ENCODE measurements around the gene ABCG8. TPM values are rescaled to one million over a fixed set of nuclear protein-coding genes. Genes with fewer than 3 reads are reported as not detected.

The ABCG8 gene
- total and polyA plus RNA-seq, 11 donors = 0.07 TPM; not detected in 10

DNA sequence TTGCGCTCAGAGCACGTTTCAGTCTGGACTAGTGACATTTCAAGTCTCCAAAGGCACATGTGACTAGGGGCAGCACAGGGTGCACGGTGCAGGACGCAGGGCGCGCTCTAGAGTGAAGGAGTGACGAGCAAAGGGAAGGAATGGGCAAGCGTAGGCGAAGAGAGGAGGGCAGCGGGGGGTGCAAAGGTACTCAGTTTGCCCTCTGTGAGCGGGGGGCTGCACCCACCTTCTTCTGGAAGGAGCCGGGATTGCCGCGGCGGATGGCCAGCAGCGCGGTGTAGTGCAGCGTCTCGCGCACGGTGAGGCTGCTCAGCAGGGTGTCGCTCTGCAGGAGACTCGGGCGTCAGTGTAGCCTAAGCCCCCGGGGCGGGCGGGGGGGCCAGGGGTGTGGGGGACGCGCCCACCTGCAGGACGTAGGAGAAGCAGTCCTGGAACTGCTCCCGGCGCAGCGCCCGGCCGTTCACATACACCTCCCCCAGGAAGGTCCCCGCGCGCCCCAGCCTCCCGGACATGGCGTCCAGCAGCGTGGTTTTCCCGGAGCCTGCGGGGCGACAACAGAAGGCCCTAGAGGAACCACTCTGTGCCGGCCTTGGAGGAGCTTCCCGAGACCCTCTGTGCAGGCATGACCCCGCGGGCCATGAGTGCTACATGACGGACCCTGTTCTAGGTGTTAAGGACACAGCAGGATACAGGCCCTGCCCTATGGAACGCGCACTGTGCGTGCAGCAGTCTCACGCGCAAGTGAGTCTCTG lies 7.1 kb upstream of the ABCG8 start:
- TF ChIP-seq POLR2A (IDR thresholded peaks at IDR 0.05) = no peak
- TF ChIP-seq, protein P1, sequence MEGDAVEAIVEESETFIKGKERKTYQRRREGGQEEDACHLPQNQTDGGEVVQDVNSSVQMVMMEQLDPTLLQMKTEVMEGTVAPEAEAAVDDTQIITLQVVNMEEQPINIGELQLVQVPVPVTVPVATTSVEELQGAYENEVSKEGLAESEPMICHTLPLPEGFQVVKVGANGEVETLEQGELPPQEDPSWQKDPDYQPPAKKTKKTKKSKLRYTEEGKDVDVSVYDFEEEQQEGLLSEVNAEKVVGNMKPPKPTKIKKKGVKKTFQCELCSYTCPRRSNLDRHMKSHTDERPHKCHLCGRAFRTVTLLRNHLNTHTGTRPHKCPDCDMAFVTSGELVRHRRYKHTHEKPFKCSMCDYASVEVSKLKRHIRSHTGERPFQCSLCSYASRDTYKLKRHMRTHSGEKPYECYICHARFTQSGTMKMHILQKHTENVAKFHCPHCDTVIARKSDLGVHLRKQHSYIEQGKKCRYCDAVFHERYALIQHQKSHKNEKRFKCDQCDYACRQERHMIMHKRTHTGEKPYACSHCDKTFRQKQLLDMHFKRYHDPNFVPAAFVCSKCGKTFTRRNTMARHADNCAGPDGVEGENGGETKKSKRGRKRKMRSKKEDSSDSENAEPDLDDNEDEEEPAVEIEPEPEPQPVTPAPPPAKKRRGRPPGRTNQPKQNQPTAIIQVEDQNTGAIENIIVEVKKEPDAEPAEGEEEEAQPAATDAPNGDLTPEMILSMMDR (IDR thresholded peaks at IDR 0.05) = no peak
- H3K27me3 ChIP-seq = peaks cover 0 to 32% (median 12%) of the 10 kb centered on the region in 9 donors
- H3K4me3 ChIP-seq = peak overlapping the region in 10 of 12 donors; percentile 7 to 38 (median 29)
- peaks cover 0 to 8% (median 0%) of the 10 kb centered on the region in 12 donors for H3K4me1 ChIP-seq
- H3K36me3 ChIP-seq = no peaks in the 10 kb centered on the region
- 7 to 13% (median 9%) methylated on average over 31 to 54 of the region's 54 CpGs for WGBS, 4 donors
- intact Hi-C loops (cut with DNase I) = no loop called here
- peak in 2 of 4 donors; percentile 32 to 66 for ATAC-seq
- no peak for DNase-seq
- no peaks in the 10 kb centered on the region for H3K9me3 ChIP-seq
- H3K27ac ChIP-seq = no peak overlapping the region

DNA sequence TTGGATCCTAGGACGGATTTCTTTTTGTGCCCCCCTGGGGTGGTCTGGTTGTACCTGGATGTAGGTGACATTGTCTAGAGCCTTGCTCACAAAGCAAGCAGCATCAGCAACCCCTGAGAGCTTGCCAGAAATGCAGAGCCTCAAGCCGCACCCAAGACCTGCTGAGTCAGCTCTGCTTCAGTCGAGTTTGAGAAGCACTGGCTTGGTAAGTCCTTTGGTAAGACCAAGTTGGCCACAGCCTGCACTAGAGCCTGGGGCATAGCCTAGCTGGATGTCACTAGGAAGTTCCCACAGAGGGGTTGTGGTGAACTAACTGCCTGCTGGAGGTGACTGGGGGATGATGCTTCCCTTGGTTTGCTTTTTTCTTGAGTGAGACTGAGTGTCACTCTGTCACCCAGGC lies 6.3 kb upstream of the ABCG8 start:
- 57 to 84% (median 72%) methylated on average over 1 to 3 of the region's 3 CpGs for WGBS, 4 donors
- Histone ChIP-seq H3K4me1 (peaks cover 0 to 8% (median 0%) of the 10 kb centered on the region in 12 donors), H3K9me3 (no peaks in the 10 kb centered on the region), H3K27me3 (peaks cover 0 to 32% (median 12%) of the 10 kb centered on the region in 9 donors), H3K36me3 (no peaks in the 10 kb centered on the region), H3K27ac (no peak overlapping the region), H3K4me3 (no peak overlapping the region)
- TF ChIP-seq, protein P1 (IDR thresholded peaks at IDR 0.05) = no peak
- no peak for TF ChIP-seq POLR2A (IDR thresholded peaks at IDR 0.05)
- ATAC-seq = no peak
- no peak for DNase-seq
- intact Hi-C loops (cut with DNase I) = no loop called here

DNA sequence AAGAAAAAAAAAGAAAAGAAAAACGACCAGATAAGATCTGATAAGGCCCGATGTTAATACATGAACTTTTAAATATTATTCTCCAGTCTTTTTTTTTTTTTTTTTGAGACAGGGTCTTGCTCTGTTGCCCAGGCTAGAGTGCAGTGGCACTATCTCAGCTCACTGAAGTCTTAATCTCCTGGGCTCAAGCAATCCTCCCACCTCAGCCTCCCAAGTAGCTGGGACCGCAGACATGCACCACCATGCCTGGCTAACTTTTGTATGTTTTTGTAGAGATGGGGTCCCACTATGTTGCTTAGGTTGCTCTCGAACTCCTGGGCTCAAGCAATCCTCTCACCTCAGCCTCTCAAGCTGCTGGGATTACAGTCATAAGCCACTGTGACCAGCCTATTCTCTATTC lies 1.7 kb upstream of the ABCG8 start:
- Histone ChIP-seq H3K4me3 (no peak overlapping the region), H3K27me3 (peaks cover 0 to 16% (median 2%) of the 10 kb centered on the region in 9 donors), H3K9me3 (no peaks in the 10 kb centered on the region), H3K36me3 (no peaks in the 10 kb centered on the region), H3K27ac (no peak overlapping the region), H3K4me1 (peaks cover 0 to under 1% (median 0%) of the 10 kb centered on the region in 12 donors)
- TF ChIP-seq POLR2A (IDR thresholded peaks at IDR 0.05) = no peak
- TF ChIP-seq, protein P1 (IDR thresholded peaks at IDR 0.05) = no peak
- no peak for DNase-seq
- WGBS, 4 donors = 72 to 81% (median 79%) methylated on average over 4 of the region's 4 CpGs
- no peak for ATAC-seq
- intact Hi-C loops (cut with DNase I) = no loop called here

DNA sequence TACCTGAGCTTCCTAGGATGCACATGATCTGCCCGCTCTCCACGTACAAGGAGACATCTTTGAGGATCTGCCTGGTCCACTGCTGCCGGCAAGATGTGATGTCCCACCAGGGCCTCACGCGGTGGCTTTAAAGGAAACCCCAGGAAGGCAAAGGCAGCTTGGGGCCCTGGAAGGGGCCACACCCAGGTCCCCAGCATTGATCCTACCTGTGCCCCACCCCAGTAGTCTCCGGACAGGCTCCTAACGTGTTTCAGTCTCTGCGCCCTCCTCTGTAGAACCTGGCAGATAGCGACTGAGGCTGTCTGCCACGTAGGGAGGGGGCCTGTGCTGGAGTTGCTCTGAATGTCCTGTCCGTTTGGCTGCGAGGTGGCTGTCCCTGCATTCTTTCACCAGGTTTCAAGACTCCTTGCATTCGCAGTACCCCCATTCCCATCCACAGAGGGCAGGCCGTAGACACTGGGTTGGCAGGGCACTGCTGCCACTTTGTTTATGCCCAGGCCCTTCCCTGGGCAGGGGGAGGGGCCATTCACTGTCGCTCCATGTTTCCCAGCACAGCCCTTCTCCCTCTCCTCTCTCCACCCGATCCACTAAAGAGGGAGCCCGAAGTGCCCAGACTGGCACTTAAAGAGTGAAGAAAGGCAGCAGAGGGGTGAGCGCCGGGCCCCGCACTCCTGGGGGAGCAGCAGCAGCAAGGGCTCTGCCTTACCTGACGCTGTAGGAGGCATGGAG lies 776 bp upstream of the ABCG8 start:
- Histone ChIP-seq H3K36me3 (no peaks in the 10 kb centered on the region), H3K4me1 (no peaks in the 10 kb centered on the region), H3K27me3 (peaks cover 0 to 6% (median 0%) of the 10 kb centered on the region in 9 donors), H3K4me3 (no peak overlapping the region), H3K27ac (no peak overlapping the region), H3K9me3 (no peaks in the 10 kb centered on the region)
- ATAC-seq (no peak), DNase-seq (no peak)
- TF ChIP-seq POLR2A (IDR thresholded peaks at IDR 0.05) = no peak
- TF ChIP-seq, protein P1 (IDR thresholded peaks at IDR 0.05) = no peak
- intact Hi-C loops (cut with DNase I) = no loop called here
- WGBS, 4 donors = 84 to 91% (median 87%) methylated on average over 21 of the region's 21 CpGs
